Neural cell (in vitro differentiated cells): ENCODE results near the gene PRDX3. TPM values are rescaled to one million over a fixed set of nuclear protein-coding genes. Genes with fewer than 3 reads are reported as not detected.

Source experiments
- H2AFZ ChIP-seq: fragments of 200-600, 300-800 bp; sonication (generic), shearing (Covaris generic); 2 replicates; pipeline ENCODE4 v1.6.0; 2014; ENCODE audit warnings: low read depth, mild to moderate bottlenecking, antibody characterized with exemption, low read length, moderate library complexity
- H3F3A ChIP-seq: fragments of 200-600 bp; shearing (Covaris generic); 2 replicates; pipeline ENCODE4 v1.6.1; 2016; ENCODE audit warnings: mild to moderate bottlenecking, moderate library complexity, mixed read lengths, antibody characterized with exemption, low read length; ENCODE audit not compliant: insufficient read depth, poor library complexity, severe bottlenecking
- H3K27ac ChIP-seq: fragments of 200-600, 300-800 bp; sonication (generic), shearing (Covaris generic); 2 replicates; pipeline ENCODE4 v1.5.1; 2014; ENCODE audit warnings: mild to moderate bottlenecking, low read length, moderate library complexity
- H3K27me3 ChIP-seq: fragments of 300-800, 200-600 bp; sonication (generic), shearing (Covaris generic); 2 replicates; pipeline ENCODE4 v1.6.0; 2014; ENCODE audit warnings: mild to moderate bottlenecking, low read depth, low read length, moderate library complexity; ENCODE audit not compliant: insufficient read depth
- H3K36me3 ChIP-seq: fragments of 300-800, 200-600 bp; sonication (generic), shearing (Covaris generic); 2 replicates; pipeline ENCODE4 v1.5.1; 2014; ENCODE audit warnings: mild to moderate bottlenecking, antibody characterized with exemption, low read length, moderate library complexity; ENCODE audit not compliant: insufficient read depth
- H3K4me2 ChIP-seq: fragments of 300-800, 200-600 bp; sonication (generic), shearing (Covaris generic); 2 replicates; pipeline ENCODE4 v1.6.0; 2014; ENCODE audit warnings: mild to moderate bottlenecking, low read length
- H3K4me3 ChIP-seq: fragments of 300-800, 200-600 bp; sonication (generic), shearing (Covaris generic); 2 replicates; pipeline ENCODE4 v1.5.1; 2014; ENCODE audit warnings: mild to moderate bottlenecking, low read length, moderate library complexity
- H3K79me2 ChIP-seq: fragments of 200-600 bp; shearing (Covaris generic); replicated peaks from 2 replicates; pipeline ENCODE4 v1.6.0; 2014; ENCODE audit warnings: mild to moderate bottlenecking, low read length, moderate library complexity; ENCODE audit not compliant: insufficient read depth
- H3K9ac ChIP-seq: fragments of 300-800, 200-600 bp; sonication (generic), shearing (Covaris generic); 2 replicates; pipeline ENCODE4 v1.6.1; 2016; ENCODE audit warnings: mild to moderate bottlenecking, low read length, mixed read lengths
- H3K9me2 ChIP-seq: fragments of 200-600 bp; shearing (Covaris generic); 2 replicates; pipeline ENCODE4 v1.6.1; 2016; ENCODE audit warnings: mild to moderate bottlenecking, low read length, mixed read lengths; ENCODE audit not compliant: insufficient read depth
- H3K9me3 ChIP-seq: fragments of 200-600, 300-800 bp; sonication (generic), shearing (Covaris generic); 2 replicates; pipeline ENCODE4 v1.6.1; 2016; ENCODE audit warnings: mild to moderate bottlenecking, mixed run types, low read length, moderate library complexity, mixed read lengths
- H4K20me1 ChIP-seq: fragments of 200-600 bp; shearing (Covaris generic); 2 replicates; pipeline ENCODE4 v1.6.1; 2016; ENCODE audit warnings: mild to moderate bottlenecking, mixed run types; ENCODE audit not compliant: insufficient read depth
- EZH2 ChIP-seq: fragments of 200-600, 300-800 bp; shearing (Covaris generic), sonication (generic); IDR thresholded peaks from 2 replicates; pipeline ENCODE4 v1.6.1; 2014; ENCODE audit warnings: antibody characterized with exemption, low read length, borderline replicate concordance, mild to moderate bottlenecking; ENCODE audit not compliant: insufficient read depth, poor library complexity, severe bottlenecking
- MXI1 ChIP-seq: fragments of 450-650 bp; conservative IDR thresholded peaks from 2 replicates; pipeline ENCODE4 v1.6.1; 2014; ENCODE audit warnings: antibody characterized with exemption, mild to moderate bottlenecking; ENCODE audit not compliant: poor library complexity, severe bottlenecking
- RAD21 ChIP-seq: fragments of 450-650 bp; conservative IDR thresholded peaks from 2 replicates; pipeline ENCODE4 v1.6.1; 2014; ENCODE audit warnings: antibody characterized with exemption, mild to moderate bottlenecking, moderate library complexity
- SMC3 ChIP-seq: fragments of 450-650 bp; conservative IDR thresholded peaks from 2 replicates; pipeline ENCODE4 v1.6.1; 2014; ENCODE audit warnings: antibody characterized with exemption, mild to moderate bottlenecking, moderate library complexity; ENCODE audit not compliant: poor library complexity
- TAF1 ChIP-seq: IDR thresholded peaks from 2 replicates; pipeline ENCODE4 v1.6.1; 2012; ENCODE audit warnings: low read depth
- polyA plus RNA-seq: library from polyadenylated mRNA; depleted of rRNA; stranded (reverse); fragments of >200 nt; gene quantifications from 2 replicates; pipeline ENCODE4 v1.2.3, GENCODE V29; 2014
- small RNA-seq, 3 experiments: library from RNA; depleted of rRNA; stranded (forward); fragments of <200 nt; gene quantifications; one replicate each; pipeline ENCODE3, GENCODE V24; 2012

Gene PRDX3
- polyA plus RNA-seq, 1 donor from 2014 or later, result 258 TPM

- TF ChIP-seq TAF1, result no peak
- no peak for TF ChIP-seq RAD21
- no peak for TF ChIP-seq SMC3
- TF ChIP-seq EZH2, result no peak
- TF ChIP-seq MXI1, result no peak
- Histone ChIP-seq H3K27ac (no peak overlapping the region), H3K9me2 (no peaks in the 10 kb centered on the region), H3K27me3 (no peaks in the 10 kb centered on the region), H4K20me1 (no peaks in the 10 kb centered on the region), H3K9me3 (no peaks in the 10 kb centered on the region), H2AFZ (no peak overlapping the region), H3K9ac (no peak overlapping the region), H3F3A (no peaks in the 10 kb centered on the region), H3K4me3 (no peak overlapping the region), H3K4me2 (no peak overlapping the region), H3K79me2 (no peaks in the 10 kb centered on the region), H3K36me3 (peaks cover 5% of the 10 kb centered on the region)
Measured at GRCh38 chr10:119118231-119118630, 60.4 kb downstream of the PRDX3 start.

Small RNA genes within 50 kb of the gene (small RNA-seq; reads per million reads assigned to genes)
- 0 to 0.03 (median 0) reads per million in 3 experiments for gene RN7SL749P

Other genes with a start within 250 kb of the PRDX3 start
- 26.0 and 29.1 TPM in 2 replicates for gene NANOS1, start 149.1 kb downstream of the PRDX3 start, polyA plus RNA-seq
- gene EIF3A, start 98.0 kb downstream of the PRDX3 start, polyA plus RNA-seq, result 37.3 and 38.6 TPM in 2 replicates
- gene DENND10, start 74.7 kb downstream of the PRDX3 start, polyA plus RNA-seq, result 81.6 and 83.3 TPM in 2 replicates
- 21.7 and 23.7 TPM in 2 replicates for gene SFXN4, start 13.1 kb downstream of the PRDX3 start, polyA plus RNA-seq
- gene GRK5, start 28.8 kb upstream of the PRDX3 start, polyA plus RNA-seq, result 26.1 and 34.9 TPM in 2 replicates